ENCODE results near the gene RIMS3.

DNA sequence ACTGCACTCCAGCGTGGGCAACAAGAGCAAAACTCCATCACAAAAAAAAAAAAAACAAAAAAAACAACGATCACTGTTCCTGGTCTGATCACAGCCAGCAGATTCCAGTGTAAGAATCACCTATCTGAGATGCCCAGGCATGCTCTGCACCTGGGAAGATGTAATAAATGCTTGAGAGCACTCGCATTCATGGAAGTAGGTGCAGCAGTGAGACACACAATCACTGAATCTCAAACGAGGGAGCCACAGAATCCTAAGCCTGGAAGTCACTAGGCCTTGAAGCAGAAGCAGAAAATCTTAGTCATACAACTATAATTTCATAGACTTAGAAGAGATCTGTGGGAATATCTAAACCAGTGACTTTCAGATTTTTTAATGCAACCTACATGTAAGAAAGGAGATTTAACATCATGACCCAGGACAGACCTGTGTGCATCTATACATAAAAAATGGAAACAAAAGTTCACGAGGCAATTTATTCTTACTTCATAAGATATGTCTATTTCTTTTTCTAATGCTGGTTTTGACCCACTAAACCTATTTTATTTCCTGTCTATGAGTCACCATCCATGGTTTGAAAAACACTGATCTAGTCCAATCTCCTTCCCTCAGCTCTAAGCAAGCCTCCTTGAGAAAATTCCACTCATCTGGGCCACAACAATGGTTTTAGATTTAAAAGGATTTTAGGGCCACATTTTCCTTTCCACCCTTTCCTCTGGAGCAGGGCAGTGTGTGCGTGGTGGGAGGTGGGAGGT lies 30.4 kb downstream of the RIMS3 start:
- TF ChIP-seq, protein P1, sequence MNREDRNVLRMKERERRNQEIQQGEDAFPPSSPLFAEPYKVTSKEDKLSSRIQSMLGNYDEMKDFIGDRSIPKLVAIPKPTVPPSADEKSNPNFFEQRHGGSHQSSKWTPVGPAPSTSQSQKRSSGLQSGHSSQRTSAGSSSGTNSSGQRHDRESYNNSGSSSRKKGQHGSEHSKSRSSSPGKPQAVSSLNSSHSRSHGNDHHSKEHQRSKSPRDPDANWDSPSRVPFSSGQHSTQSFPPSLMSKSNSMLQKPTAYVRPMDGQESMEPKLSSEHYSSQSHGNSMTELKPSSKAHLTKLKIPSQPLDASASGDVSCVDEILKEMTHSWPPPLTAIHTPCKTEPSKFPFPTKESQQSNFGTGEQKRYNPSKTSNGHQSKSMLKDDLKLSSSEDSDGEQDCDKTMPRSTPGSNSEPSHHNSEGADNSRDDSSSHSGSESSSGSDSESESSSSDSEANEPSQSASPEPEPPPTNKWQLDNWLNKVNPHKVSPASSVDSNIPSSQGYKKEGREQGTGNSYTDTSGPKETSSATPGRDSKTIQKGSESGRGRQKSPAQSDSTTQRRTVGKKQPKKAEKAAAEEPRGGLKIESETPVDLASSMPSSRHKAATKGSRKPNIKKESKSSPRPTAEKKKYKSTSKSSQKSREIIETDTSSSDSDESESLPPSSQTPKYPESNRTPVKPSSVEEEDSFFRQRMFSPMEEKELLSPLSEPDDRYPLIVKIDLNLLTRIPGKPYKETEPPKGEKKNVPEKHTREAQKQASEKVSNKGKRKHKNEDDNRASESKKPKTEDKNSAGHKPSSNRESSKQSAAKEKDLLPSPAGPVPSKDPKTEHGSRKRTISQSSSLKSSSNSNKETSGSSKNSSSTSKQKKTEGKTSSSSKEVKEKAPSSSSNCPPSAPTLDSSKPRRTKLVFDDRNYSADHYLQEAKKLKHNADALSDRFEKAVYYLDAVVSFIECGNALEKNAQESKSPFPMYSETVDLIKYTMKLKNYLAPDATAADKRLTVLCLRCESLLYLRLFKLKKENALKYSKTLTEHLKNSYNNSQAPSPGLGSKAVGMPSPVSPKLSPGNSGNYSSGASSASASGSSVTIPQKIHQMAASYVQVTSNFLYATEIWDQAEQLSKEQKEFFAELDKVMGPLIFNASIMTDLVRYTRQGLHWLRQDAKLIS (CRISPR knock-in tag; IDR thresholded peaks at IDR 0.05; ENCODE audit: borderline replicate concordance): no peak
- no peak for TF ChIP-seq CTCF (IDR thresholded peaks at IDR 0.05)
- TF ChIP-seq STAT6 (CRISPR knock-in tag; conservative IDR thresholded peaks at IDR 0.05; ENCODE audit: low read depth): no peak
- TF ChIP-seq GTF2I (CRISPR knock-in tag; conservative IDR thresholded peaks at IDR 0.05): no peak
- no peak for TF ChIP-seq SOX15 (CRISPR knock-in tag; IDR thresholded peaks at IDR 0.05)
- TF ChIP-seq USF2 (CRISPR knock-in tag; IDR thresholded peaks at IDR 0.05): no peak
- TF ChIP-seq, protein P2, sequence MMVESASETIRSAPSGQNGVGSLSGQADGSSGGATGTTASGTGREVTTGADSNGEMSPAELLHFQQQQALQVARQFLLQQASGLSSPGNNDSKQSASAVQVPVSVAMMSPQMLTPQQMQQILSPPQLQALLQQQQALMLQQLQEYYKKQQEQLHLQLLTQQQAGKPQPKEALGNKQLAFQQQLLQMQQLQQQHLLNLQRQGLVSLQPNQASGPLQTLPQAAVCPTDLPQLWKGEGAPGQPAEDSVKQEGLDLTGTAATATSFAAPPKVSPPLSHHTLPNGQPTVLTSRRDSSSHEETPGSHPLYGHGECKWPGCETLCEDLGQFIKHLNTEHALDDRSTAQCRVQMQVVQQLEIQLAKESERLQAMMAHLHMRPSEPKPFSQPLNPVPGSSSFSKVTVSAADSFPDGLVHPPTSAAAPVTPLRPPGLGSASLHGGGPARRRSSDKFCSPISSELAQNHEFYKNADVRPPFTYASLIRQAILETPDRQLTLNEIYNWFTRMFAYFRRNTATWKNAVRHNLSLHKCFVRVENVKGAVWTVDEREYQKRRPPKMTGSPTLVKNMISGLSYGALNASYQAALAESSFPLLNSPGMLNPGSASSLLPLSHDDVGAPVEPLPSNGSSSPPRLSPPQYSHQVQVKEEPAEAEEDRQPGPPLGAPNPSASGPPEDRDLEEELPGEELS (CRISPR knock-in tag; IDR thresholded peaks at IDR 0.05): no peak
- TF ChIP-seq ATF1 (CRISPR knock-in tag; IDR thresholded peaks at IDR 0.05): no peak
- TF ChIP-seq, protein P3, sequence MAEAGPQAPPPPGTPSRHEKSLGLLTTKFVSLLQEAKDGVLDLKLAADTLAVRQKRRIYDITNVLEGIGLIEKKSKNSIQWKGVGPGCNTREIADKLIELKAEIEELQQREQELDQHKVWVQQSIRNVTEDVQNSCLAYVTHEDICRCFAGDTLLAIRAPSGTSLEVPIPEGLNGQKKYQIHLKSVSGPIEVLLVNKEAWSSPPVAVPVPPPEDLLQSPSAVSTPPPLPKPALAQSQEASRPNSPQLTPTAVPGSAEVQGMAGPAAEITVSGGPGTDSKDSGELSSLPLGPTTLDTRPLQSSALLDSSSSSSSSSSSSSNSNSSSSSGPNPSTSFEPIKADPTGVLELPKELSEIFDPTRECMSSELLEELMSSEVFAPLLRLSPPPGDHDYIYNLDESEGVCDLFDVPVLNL (CRISPR knock-in tag; IDR thresholded peaks at IDR 0.05; ENCODE audit: borderline replicate concordance, low read depth): no peak
- no peak for TF ChIP-seq E2F1 (CRISPR knock-in tag; IDR thresholded peaks at IDR 0.05)
- TF ChIP-seq, protein P4, sequence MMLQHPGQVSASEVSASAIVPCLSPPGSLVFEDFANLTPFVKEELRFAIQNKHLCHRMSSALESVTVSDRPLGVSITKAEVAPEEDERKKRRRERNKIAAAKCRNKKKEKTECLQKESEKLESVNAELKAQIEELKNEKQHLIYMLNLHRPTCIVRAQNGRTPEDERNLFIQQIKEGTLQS (CRISPR knock-in tag; conservative IDR thresholded peaks at IDR 0.05): no peak

All from WTC11 (cell line).